Thyroid gland (tissue), 4 donors: ENCODE results near the gene SPTA1.

ENCODE experiments used
- POLR2A ChIP-seq, 2 donors: fragments of 450-650 bp; IDR thresholded peaks; one replicate each; pipeline ENCODE4 v1.6.1; 2017; ENCODE audit warnings: antibody characterized with exemption in 2 of 2, mild to moderate bottlenecking in 2 of 2, moderate library complexity in 1 of 2
- TF ChIP-seq, protein P1 (sequence below), 6 experiments: fragments of 200-600 bp in 3 of 6; fragments of 450-650 bp in 3 of 6; sonication (generic) in 3 of 6; IDR thresholded peaks; one replicate each; pipeline ENCODE4 v1.5.1; 2016 to 2019; ENCODE audit warnings: antibody characterized with exemption in 6 of 6, mild to moderate bottlenecking in 2 of 6, inconsistent platforms in 1 of 6, moderate library complexity in 1 of 6

- no peak for TF ChIP-seq POLR2A (IDR thresholded peaks at IDR 0.05)
- TF ChIP-seq, protein P1, sequence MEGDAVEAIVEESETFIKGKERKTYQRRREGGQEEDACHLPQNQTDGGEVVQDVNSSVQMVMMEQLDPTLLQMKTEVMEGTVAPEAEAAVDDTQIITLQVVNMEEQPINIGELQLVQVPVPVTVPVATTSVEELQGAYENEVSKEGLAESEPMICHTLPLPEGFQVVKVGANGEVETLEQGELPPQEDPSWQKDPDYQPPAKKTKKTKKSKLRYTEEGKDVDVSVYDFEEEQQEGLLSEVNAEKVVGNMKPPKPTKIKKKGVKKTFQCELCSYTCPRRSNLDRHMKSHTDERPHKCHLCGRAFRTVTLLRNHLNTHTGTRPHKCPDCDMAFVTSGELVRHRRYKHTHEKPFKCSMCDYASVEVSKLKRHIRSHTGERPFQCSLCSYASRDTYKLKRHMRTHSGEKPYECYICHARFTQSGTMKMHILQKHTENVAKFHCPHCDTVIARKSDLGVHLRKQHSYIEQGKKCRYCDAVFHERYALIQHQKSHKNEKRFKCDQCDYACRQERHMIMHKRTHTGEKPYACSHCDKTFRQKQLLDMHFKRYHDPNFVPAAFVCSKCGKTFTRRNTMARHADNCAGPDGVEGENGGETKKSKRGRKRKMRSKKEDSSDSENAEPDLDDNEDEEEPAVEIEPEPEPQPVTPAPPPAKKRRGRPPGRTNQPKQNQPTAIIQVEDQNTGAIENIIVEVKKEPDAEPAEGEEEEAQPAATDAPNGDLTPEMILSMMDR (IDR thresholded peaks at IDR 0.05) = no peak
Measured at GRCh38 chr1:158638904-158639303, 47.6 kb downstream of the SPTA1 start.
